GM21423 (cell line): ENCODE results near the gene VKORC1L1.
A peak's percentile ranks its signal among the peaks of the same experiment; 100 is the strongest.
"Not testable (repeated sequence)": the region's sequence is repeated elsewhere in the genome, so short reads cannot be mapped to it uniquely, and the experiment has no call there.

ENCODE experiments used
- ATAC-seq: cut with Tn5 transposase; IDR thresholded peaks from one replicate; pipeline ENCODE4 v1.9.1; 2021; ENCODE audit warnings: mild to moderate bottlenecking, moderate library complexity; ENCODE audit not compliant: unreplicated experiment

Gene VKORC1L1

DNA sequence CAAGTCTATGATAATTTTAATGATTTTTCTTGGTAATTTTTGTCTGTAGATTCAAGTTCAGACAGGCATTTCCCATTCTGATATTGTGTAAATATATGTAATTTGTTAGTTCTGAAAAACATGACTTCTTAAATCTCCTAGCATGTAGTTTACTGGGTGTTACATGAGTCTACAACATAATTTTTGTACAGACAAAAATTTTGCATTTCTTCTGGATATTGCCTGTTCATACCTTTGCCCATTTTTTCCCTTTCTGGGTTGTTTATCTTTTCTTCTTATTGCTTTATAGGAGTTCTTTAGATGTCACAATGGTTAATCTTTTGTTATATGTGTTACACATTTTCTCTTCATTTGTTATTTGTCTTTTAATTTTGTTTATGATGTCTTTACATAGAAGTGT is 12.1 kb downstream of the VKORC1L1 start:
- not testable (repeated sequence) for ATAC-seq

DNA sequence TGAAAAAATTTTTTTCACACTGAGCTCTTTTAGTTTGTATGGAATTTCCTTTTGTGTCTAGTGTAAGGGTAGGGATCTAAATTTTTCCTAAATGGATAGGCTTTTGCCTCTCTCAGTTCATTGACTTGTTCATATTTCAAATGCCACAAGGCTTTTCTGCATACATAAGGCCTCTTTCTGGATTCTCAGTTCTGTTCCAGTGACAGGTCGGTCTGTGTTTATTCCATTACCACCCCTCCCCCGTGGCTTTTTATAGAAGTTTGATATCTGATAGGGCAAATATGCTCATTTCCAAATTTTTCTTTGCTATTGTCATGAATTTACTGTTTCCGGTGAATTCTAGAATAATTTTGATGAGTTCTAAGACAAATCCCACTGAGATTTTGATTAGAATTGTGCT is 12.7 kb downstream of the VKORC1L1 start:
- not testable (repeated sequence) for ATAC-seq

DNA sequence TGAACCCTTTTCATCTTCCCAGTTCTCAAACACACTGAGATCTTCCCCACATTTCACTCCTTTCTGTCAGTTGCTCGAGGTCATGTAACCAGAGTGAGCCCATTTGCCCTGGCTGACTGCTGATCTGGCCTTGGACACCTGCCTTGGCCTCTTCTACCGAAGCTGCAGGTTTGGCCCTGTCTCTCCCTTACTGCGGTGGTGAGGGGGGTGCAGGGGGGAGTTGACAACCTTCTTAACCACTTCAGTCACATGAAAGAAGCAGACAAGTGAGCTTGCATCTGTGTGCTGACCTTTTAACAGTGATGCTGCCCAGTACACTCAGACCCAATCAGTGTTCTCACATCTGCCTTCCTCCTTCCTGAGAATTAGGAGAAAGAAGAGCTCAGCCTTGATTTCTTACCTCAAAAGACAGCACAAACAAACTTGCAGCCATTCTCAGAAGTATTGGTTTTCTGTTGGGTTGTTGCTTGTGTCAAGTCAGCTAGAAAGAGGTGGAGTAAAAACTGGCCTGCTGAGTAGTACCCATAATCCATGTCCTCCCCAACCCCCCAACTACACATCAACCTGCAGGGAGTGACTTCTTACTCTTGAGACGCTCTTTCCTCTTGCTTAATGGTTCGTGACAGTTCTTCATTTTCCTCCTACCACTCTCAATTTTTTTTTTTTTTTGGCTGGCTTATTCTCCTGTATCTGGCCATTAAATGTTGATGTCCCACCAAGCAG is 15.7 kb downstream of the VKORC1L1 start:
- ATAC-seq, result not testable (repeated sequence)

DNA sequence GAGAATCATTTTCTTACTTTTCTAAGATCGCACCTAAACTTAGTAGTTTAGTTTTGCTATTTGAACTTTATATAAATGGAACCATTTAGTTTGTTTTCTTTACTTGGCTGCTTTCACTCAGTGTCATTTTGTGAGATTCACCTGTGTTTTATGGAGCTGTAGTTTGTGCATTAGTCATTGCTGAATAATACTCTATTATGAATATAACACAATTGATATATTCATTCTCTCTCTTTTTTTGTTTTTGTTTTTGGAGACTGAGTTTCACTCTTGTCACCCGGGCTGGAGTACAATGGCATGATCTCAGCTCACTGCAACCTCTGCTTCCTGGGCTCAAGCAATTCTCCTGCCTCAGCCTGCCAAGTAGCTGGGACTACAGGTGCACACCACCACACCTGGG is 16.8 kb downstream of the VKORC1L1 start:
- not testable (repeated sequence) for ATAC-seq

DNA sequence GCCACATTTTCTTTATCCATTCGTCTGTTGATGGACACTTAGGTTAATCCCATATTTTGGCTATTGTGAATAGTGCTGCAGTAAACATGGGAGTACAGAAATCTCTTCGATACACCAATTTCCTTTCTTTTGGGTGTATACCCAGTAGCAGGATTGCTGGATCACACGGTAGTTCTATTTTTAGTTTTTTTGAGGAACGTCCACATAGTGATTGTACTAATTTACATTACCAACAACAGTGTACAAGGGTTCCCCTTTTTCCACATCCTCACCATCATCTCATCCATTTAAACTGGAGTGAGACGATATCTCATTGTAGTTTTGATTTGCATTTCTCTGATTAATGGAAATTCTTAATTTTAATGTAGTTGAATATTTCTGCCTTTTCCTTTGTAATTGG is 19.3 kb downstream of the VKORC1L1 start:
- no peak for ATAC-seq

DNA sequence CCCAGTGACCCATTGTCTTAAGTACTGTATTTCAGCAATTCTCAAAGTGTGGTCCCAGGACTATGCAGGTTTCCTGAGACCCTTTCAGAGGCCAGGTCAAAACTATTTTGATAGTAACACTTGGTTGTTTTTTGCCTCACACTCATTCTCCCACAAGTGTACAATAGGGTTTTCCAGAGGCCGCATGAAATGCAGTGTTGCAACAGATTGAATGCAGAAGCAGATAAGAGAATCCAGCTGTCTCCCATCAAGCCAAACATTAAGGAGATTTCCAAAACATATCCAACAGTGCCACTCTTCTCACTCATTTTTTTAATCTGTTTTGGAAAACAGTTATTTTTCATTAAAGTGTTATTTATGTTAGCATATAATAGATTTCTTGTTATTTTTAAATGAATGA is 20.0 kb downstream of the VKORC1L1 start:
- ATAC-seq, result no peak

DNA sequence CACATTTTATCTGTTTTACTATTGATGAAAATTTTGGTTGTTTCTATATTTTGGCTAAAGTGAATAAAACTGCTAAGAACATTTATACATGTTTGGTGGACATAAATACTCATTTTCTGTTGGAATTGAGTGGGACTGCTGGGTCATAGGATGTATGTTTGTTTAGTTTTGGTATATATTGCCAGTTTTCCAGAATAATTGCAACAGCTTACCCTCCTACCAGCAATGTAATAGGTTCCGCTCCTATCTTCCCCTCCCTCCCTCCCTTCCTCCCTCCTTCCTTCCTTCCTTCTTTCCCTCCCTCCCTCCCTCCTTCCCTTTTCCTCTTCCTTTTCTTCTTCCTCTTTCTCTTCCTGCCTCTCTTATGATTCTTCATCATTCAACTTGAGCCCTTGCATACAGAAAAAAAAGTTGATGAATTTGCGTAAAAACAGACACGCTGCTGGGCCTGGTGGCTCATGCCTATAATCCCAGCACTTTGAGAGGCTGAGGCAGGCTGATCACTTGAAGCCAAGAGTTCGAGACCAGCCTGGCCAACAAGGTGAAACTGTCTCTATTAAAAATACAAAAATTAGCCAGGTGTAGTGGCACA is 23.5 kb downstream of the VKORC1L1 start:
- ATAC-seq, result no peak

DNA sequence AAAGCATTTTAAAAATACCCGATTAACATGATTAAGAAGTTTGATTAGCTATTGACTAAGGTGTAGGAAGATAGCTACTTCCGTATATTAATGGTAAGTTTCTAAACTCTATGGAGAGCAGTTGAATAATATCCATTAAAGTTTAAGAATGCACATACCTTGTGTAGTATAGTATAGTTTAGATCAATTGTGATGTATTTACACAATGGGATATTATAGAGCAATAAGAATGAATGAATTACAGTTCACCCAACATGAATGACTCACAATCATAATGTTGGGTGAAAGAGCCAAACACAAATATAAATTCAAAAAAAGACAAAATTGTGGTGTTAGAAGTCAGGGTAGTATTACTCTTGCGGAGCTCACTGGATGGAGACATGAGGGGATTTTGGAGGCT is 24.4 kb downstream of the VKORC1L1 start:
- not testable (repeated sequence) for ATAC-seq

DNA sequence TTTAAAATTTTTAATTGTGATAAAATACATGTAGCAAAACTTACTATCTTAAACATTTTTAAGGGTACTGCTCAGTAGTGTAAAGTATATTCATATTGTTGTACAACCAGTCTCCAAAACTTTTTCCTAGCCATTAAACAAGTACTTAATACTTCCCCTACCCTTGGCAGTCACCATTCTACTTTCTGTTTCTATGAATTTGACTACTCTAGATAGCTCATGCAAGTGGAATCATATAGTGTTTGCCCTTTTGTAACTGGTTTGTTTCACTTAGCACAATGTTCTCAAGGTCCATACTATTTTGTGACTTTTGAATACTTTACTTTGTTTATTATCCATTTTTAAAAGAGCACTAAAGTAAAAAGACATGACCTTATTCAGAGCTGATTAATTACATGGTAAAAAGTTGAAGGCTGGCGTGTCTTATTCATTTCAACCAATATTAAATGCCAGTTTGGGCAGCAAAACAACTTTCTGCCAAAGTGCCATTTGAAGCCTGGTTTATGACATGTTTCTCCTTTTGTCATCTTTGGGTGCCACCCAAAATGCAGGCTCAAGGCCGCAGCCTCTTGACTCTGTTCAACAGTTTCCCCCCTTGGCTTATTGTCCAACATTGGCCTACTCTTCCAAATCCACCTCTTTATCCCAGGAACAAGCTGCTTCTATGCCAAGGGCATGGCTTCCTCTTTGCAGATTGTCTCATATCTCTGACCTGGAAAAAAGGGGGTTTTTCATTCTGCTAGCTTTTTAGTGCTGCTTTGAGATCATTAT is 26.0 kb downstream of the VKORC1L1 start:
- peak; percentile 82 for ATAC-seq

DNA sequence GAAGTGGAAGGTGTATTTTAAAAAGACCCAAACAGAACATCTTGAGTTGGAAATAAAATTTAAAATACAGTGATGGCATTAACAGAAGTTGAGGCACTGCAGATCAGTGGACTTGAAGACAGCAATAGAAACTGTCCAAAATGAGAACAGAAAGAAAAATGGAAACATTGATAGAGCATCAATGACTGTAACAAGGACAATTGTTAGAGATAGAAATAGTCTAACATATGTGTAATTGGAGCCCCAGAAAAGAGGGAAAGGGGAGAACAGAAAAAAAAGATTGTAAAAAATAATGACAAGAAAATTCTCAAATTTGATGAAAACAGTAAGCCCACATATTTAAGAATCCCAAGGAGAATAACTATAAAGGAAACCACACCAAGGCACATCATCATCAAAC is 29.4 kb downstream of the VKORC1L1 start:
- no peak for ATAC-seq

DNA sequence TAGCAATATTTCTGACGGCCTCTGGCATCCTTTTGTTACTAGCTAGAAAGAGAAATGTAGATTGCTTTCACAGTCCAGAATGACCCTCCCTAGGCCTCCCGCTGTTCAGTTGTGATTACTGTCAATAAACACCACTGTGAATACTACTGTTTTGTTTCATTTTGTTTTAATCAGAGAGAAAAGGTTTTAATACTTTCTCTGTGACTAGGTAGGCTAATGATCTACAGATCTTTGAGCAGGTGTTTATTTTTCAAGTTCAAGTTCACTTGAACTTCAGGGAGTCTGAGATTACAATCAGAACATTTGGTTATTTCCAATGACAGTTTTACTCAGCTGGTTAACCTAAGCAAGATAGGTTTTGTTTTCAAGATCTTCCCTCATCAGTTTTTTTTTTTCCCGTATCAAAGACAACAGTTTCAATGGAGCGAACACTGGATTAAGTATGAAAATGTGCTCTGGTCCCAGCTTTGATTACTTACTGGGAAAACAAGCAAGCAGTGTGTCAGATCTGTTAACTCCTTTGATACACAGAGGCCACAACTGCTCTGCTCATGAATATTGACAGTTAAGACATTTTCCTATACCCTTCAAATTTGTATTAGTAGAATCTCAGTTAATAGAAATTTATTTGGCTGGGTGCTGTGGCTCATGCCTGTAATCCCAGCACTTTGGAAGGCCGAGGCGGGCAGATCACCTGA is 34.8 kb downstream of the VKORC1L1 start:
- no peak for ATAC-seq

DNA sequence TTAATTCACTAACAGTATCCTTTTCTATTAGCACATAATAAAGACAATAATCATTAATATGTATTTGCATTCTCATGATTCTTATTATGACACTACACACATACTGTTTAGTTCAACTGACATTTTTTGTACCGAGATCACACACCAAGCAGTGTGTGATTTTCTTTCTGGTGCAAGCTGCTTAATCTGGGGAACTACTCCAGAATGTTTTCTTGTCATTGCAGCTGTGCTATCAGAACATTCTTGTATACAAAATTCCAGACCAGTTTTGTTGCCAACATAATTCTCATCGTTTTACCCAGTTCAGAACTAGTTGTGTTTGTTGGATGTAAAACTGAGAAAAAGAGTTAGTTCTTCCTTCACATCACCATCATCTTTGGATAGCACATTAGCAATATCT is 37.4 kb downstream of the VKORC1L1 start:
- no peak for ATAC-seq

DNA sequence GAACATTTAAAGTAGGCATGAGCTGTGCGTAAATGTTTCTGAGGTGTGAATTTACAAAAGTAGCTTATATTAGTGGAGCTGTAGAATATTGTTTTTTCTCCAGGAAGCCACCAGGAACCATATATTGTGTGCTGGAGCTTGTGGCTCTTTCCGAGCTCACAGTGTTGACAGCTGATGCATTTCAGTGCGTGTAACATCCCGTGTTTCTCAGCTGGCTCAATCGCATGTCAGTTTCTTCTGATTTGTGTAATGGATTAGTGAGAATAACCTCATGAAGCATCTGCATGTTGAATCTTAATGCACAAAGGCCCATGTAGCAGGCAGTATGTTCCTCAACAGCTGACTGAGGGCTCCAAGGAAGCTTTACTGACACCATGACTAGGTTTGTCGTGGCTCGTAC is 39.4 kb downstream of the VKORC1L1 start:
- ATAC-seq, result no peak

DNA sequence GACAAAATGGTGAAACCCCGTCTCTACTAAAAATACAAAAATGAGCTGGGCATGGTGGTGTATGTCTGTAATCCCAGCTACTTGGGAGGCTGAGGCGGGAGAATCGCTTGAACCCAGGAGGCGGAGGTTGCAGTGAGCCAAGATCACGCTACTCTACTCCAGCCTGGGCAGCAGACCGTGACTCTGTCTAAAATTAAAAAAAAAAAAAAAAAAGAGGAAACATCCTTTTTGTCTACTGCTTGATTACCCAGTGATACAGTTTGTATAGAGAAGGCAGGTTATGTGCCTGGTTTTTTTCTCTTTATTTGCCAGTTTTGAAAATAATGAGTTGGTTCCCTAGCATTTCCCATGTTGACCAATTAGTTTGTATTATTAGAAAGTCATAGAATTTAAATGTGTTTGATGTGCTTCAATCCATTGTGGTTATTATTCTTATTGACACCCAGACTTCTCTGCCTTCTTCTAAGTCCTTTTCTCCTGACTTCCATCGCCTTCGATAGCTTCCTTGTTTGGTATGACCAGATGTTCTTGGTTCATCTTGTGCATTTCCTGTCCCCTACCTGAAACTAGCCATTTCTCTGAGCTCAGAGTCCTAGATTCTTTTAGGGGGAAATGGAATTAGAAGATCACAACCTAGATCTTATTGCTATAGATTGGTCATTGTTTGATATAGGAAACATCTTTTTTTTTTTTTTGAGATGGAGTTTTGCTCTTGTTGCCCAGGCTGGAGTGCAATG is 43.2 kb downstream of the VKORC1L1 start:
- peak; percentile 58 for ATAC-seq

DNA sequence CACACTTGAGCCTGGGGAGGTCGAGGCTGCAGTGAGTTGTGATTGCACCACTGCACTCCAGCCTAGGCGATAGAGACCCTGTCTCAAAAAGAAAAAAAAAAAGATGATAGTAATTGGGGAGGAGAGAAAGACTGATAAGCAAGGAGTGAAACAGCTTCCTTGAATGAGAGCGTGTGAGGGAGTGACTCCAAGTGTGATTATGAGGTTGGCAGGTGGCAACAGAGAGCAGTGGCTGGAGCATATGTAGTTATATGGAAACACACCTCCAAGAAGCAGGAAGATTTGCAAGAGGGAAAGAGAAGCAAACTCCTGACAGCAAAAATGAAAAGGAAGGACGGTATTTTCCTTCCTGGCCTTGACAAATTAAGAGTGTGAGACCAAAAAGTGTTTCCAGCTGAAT is 50.4 kb downstream of the VKORC1L1 start:
- ATAC-seq, result no peak

DNA sequence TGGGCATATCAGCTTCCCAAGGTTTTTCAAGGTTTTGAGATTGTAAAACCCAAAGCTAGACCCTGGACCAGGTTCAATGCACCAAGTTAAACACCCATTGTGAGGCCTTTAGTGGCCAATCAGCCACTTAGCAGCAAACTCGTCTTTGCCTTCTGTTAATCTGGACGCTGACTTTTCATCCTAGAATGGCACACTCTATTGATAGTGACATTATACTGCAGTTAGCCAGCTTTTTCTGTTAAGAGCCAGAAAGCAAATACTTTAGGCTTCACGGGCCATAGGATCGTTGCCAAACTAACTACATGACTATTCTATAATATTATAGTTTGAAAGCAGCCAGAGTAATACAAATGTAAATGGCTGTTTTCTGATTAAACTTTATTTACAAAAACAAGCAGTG is 51.3 kb downstream of the VKORC1L1 start:
- ATAC-seq, result no peak

DNA sequence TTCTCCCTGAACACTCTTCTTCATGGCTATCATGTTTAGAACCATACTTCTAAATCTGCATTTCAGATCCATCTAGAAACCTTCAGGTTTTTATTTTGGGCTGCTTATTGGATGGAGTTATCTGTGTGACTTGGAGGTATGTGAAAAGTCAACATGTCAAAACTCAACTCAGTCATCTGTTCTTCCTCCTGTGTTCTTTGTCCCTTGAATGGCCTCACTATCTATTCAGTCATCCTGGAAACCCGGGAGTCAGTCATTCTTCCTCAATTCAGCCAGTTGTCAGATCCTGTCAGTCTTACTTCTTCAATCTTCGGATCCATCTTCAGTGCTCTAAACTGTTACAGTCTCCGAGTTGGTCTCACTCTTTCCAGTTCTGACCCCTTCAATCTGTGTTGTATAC is 52.2 kb downstream of the VKORC1L1 start:
- ATAC-seq, result no peak

DNA sequence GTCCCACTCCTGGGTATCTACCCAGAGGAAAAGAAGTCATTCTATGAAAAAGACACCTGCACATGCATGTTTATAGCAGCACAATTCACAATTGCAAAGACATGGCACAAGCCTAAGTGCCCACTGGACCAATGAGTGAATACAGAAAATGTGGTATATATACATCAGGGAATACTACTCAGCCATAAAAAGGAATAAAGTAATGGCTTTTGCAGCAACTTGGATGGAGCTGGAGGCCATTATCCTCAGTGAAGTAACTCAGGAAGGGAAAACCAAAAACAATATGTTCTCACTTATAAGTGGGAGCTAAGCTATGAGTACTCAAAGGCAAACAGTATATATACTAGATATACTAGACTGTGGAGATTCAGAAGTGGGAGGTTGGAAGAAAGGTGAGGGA is 53.7 kb downstream of the VKORC1L1 start:
- ATAC-seq, result no peak

DNA sequence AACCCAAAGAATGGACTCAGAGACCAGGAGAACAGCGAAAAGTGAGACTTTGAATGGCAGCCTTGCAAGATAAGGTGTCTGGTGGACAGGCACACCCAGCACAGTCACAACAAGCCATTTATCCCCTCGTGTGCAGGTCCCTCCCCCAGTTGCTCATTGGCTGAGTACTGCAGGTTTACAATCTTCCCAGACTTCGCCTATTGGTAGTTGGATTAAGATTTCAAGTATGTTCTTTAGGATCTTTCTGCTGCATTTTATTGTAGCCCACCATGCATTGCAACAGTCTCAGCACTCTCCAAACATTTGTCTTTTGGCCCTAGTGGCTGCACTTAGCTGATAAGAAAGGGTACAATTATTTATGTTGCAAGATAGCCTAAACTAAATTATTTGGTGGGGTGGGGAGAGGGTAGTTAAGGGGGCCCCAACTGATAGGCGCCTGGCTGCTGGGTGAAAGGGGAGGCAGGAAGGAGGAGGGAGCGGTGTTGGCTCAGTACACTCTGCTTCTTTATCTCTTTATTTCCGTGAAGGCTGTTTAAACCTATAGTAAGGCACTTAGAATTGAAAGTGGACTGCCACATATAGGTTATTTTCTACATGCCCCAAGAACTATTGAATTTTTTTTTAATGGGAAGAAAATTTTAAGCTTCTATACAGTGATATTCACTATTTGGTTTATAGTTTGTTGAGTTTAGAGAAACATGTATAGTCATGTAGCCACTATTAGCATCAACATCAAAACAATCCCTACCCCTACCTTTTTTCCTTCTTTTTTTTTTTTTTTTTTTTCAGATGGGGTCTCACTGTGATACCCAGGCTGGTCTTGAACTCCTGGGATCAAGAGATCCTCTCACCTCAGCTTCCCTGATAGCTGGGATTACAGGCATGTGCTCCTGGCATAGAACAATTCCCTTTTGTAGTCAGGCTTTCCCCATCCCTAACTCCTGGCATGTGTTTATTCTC is 54.9 kb downstream of the VKORC1L1 start:
- no peak for ATAC-seq

DNA sequence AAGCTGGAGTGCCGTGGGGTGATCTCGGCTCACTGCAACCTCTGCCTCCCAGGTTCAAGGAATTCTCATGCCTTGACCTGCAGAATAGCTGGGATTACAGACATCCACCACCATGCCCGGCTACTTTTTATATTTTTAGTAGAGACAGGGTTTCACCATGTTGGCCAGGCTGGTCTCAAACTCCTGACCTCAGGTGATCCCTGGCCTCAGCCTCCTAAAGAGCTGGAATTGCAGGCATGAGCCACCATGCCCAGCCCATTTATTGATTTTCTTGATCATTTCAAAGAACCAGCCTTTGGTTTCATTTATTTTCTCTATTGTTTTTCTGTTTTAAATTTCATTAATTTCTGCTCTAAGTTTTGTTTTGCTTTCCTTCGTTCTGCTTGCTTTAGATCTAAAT is 58.8 kb downstream of the VKORC1L1 start:
- no peak for ATAC-seq
